Measurements from ENCODE around the gene IMPDH2.

The IMPDH2 gene

DNA sequence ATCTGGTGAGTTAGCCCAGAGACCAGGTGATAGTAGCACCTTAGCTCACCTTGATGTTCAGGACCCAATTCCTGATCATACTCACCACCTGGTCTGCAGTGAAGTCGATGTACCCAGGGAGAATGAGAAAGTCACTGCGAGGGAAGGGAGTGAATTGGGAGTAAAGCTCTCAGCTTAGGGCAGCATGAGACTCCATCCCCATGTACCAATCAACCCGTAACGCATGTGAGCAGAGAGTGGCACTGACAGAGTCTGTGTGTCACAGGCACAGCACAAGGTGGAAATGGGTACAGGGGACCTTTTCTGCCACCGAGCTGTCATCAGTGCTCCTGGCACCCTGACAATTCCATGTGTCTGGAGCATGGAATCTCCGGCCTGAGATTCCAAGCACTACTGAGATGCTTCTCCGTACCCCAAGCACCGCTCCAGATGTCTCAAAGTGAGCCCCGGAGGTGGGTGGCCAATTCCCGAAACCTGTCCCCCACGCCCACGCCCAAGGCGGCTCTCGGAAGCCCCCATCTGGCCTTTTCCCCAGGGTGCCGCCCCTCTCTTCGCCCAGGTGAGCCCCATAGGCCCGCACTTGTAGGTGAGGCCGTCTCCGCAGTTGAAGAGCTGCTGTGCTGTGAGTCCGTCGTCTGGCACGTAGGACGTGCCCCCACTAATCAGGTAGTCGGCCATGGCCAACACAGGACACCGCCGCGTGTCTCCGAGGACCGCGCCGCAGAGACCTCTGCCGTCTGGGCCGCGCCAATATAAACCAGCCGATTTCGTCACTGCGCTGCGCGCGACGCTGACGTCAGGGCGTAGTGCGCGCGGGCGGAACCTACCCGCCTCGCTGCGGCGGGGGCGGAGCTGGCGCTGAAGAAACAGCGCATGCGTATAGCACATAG, at the start of gene IMPDH2:
Gene IMPDH2, minus strand, starts transcription at position 726 of the 890 bp plus-strand sequence. Its CDS starts 48 bp downstream, at position 678.
- peak in 55 of 56 donors; percentile 66 to 97 (median 90) for DNase-seq

DNA sequence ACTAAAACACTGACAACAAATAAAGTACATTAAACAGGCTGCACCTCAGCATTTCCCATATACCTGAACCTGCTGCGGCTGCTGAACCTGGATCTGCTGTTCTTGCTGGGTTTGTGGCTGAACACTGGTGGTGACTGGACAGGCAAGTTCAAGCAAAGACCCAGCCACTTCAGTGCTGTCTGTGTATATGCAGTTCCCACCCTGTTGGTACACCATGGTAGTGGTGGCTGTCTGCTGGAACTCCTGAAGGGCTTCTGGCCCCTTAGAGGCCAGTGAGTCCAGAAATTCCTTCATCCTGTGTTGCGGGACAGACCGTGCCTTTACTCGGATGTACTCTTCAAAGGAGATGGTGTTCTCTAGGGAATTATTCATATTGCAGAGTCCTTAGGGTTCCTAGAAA, 47.4 kb upstream of the IMPDH2 start:
- no peak for DNase-seq

- DNase-seq = no peak
Measured at GRCh38 chr3:49076116-49076515, 46.9 kb upstream of the IMPDH2 start.

GRCh38 chr3:49058011-49058410, 28.8 kb upstream of the IMPDH2 start:
- DNase-seq = no peak

DNA sequence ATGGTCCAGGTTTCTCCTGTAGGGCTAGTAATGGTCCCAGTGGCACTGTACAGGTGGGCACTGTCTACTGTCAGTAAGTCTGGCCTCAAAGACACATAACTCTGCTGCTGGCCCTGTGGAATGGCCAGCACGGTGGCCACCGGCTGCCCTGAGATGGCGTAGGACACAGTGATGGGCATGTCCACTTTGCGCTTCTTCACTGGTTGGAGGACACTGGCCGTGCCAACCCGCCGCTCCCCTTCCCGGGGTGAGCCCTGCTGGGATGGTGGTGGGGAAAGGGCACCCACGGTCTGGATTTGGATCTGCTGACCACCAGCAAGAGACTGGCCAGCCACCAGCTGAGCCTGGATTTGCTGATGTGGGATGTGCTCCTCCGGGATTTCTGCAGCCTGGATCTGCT, 28.1 kb upstream of the IMPDH2 start:
- DNase-seq = no peak

- DNase-seq = no peak
Measured at GRCh38 chr3:49054344-49054862, 25.2 kb upstream of the IMPDH2 start.

GRCh38 chr3:49053543-49053942, 24.3 kb upstream of the IMPDH2 start:
- DNase-seq = no peak

GRCh38 chr3:49035281-49035680, 6.1 kb upstream of the IMPDH2 start:
- no peak for DNase-seq

GRCh38 chr3:49034650-49035049, 5.5 kb upstream of the IMPDH2 start:
- DNase-seq = no peak

DNA sequence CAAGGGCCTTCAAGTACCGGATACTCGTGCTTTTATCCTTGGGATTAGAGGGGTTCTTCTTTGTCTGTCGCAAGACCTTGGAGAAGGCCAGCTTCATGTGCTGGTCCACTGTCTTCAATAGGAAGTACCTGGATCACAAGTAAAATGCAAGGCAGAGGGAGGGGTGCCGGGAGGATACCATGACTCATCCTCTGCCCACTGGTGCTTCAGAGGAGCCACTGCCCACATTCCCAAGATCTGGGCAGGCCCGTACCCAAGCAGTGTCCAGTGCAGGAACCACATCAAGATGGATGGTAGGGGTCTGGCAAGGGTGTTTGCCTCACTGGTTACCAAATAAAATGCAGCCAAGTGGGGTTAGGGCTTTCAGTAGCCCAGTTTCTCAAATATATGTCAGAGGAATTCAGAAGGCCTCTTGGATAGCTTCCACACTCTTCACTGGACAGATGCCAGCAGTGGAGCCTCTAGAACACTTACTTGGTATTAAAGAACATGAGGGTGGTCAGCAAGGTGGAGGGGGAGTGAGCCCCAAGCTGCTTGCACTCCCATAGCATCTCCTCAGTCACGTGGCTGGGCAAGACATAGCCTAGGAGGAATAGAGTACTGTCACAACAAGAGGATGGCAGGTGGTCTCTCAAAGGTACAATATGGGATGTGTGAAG, 3.6 kb upstream of the IMPDH2 start:
- DNase-seq = no peak

GRCh38 chr3:49030321-49030720, 1.1 kb upstream of the IMPDH2 start:
- no peak for DNase-seq

- no peak for DNase-seq
Measured at GRCh38 chr3:49029563-49029884, 326 bp upstream of the IMPDH2 start.

DNA sequence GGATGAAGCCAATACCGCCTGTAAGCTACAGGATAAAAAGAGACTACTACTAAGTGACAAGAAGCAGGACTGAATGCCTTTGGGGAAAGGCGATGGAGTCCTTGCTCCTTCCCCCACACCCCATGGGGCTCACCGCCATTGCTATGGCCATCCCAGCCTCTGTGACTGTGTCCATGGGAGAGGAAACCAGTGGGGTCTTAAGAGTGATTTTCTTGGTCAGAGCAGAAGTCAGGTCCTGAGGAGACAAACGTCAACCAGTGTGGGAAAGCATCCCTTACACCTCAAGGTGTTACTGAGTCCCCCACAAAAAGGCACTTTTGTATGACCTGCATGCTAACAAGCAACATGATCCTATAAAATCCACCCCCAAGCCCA, 913 bp downstream of the IMPDH2 start:
- no peak for DNase-seq

GRCh38 chr3:49027634-49028033, 1.6 kb downstream of the IMPDH2 start:
- no peak for DNase-seq

GRCh38 chr3:49026536-49026935, 2.7 kb downstream of the IMPDH2 start:
- no peak for DNase-seq

DNA sequence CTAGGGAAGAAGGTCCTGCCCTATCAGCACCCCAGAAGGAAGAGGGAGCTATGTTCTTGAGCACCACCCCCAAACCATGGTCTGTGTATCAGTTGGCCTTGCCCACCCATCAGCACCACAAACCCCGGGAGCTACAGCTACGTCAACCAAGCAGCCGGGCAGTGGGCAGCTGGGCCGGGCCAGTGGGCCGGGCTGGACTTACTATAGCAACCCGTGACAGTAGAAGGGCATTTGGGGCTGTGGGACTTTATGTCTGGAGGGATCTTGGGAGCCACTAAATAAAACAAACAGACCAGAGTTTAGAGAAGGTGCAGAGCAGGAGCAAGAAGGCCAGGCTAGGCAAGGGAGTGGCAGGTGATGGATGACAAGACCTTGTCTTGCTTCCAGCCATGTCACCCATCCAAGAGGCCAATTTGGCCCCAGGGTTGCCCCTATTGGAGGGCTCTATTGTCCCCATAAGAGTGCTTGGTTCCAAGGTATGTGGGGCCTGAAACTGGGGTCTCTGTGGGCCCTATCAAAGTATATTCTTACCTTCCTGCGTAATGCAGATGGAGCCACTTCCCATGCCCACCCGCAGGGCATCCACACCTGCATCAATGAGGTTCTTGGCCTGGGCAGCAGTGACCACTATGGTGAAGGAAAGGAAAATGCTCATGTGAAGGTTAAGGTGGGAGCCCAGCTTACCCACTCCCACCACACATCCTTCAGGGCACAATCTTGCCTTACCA, 3.2 kb downstream of the IMPDH2 start:
- no peak for DNase-seq

DNA sequence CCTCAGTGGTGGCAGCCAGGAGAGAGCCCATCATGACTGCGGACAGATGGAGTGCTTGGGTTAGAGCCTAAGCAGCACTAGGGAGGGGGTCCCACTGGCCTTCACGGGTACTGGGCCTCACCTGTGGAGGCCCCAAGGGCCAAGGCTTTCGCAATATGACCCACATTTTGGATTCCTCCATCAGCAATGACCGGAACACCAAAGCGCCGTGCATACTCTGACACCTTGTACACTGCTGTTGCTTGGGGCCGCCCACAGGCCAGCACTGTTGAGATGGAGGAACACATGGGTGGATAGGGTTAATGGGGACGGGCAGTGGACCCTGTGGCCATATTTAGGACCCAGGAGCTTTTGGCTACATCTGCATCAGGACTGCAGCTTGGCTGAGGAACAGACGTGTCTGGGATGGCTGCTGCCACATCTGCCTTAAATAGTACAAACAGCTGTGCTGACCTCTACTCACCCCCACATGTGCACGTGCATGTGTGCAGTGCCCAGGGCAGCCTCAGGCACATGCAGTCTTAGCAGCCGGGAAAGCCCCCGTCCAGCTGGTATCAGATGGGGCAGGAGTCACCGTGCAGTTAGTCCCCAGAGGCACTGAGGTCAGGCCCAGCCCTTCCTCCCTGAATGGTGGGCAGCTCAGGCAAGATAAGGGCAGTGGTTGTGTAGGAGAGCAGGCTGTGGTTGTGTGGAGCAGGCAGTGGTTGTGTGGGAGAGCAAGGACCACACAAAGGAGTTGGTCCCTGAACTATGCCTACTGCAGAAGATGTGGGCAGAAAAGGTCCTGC, 4.0 kb downstream of the IMPDH2 start:
- no peak for DNase-seq

- DNase-seq = no peak
Measured at GRCh38 chr3:49024449-49024848, 4.7 kb downstream of the IMPDH2 start.

DNA sequence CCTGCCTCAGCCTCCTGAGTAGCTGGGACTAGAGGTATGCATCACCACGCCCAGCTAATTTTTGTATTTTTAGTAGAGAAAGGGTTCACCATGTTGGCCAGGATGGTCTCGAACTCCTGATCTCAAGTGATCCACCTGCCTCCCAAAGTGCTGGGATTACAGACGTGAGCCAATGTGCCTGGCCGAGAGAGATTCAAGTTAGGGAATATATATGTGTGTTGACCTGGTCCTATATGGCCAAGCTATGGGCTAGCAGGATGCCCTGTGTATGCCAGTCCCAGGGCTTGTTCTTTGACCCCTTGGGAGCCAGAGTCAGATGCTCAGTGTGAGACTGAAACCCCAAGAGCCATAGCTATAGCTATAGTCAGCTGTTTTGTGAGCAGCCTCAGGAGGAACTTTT, 5.4 kb downstream of the IMPDH2 start:
- DNase-seq = no peak

GRCh38 chr3:49022688-49023171, 6.5 kb downstream of the IMPDH2 start:
- DNase-seq = no peak

All from amygdala (tissue), 56 donors.